ENCODE data around the gene OCA2. TPM values are rescaled to one million over a fixed set of nuclear protein-coding genes. Genes with fewer than 3 reads are reported as not detected.

Gene OCA2
- total RNA-seq, 4 donors from 2014 or later = 7.0 to 53.1 (median 20.4) TPM

GRCh38 chr15:28133281-28133680 lies 34.2 kb upstream of the OCA2 start:
- H3K27ac ChIP-seq = no peak overlapping the region
- no peak for DNase-seq (ENCODE audit: low spot score in 2 of 2)
- H3K4me3 ChIP-seq = no peak overlapping the region
- TF ChIP-seq EP300 (IDR thresholded peaks at IDR 0.05) (no peak), POLR2A (IDR thresholded peaks at IDR 0.05) (no peak), POLR2AphosphoS5 (IDR thresholded peaks at IDR 0.05) (no peak), CTCF (IDR thresholded peaks at IDR 0.05) (no peak)
- no peaks in the 10 kb centered on the region for H3K27me3 ChIP-seq
- no peaks in the 10 kb centered on the region for H3K9me3 ChIP-seq
- H3K36me3 ChIP-seq = peaks cover 40% of the 10 kb centered on the region
- no peaks in the 10 kb centered on the region for H3K4me1 ChIP-seq

DNA sequence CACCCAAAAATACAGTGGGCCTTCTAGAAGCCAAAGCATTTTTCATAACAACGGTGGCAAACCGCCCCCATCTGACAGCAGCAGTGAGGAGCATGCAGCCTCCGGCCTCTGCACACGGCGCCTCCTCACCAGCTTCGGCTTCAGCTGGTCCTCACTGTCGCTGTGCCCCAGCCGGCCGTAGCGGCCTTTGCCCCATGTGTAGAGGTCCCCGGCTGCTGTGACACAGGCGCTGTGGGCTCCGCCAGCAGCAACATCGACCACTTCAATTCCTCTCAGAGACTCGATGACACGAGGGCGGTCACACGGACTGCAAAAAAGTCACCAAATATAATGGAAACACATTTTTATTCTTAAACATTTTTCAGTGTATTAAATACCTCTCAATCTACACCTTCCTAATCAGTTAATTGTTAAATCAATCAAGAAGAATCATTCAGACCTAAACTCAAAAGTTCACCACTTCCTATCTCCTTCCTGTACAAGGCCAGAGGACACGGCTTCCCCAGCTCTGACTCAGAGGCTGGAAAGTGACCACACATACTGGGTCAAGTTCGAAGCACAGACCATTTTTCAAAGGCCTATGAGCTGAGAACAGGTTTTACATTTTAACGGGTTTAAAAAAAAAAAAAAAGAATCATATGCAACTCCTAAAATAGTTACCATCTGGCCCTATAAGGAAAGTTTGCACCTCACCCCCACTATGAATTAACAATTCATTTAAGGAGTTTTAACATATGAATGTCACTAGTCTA lies 33.6 kb upstream of the OCA2 start:
- Histone ChIP-seq H3K36me3 (peaks cover 40% of the 10 kb centered on the region), H3K9me3 (no peaks in the 10 kb centered on the region), H3K27me3 (no peaks in the 10 kb centered on the region), H3K4me1 (no peaks in the 10 kb centered on the region), H3K4me3 (no peak overlapping the region), H3K27ac (no peak overlapping the region)
- no peak for DNase-seq (ENCODE audit: low spot score in 2 of 2)
- TF ChIP-seq POLR2AphosphoS5 (IDR thresholded peaks at IDR 0.05) (no peak), CTCF (IDR thresholded peaks at IDR 0.05) (no peak), EP300 (IDR thresholded peaks at IDR 0.05) (no peak), POLR2A (IDR thresholded peaks at IDR 0.05) (no peak)
- WGBS = 90% methylated on average over 21 of the region's 21 CpGs

- no peak overlapping the region for H3K4me3 ChIP-seq
- no peak for DNase-seq (ENCODE audit: low spot score in 2 of 2)
- H3K27ac ChIP-seq = no peak overlapping the region
- H3K27me3 ChIP-seq = no peaks in the 10 kb centered on the region
- H3K36me3 ChIP-seq = peaks cover 42% of the 10 kb centered on the region
- no peaks in the 10 kb centered on the region for H3K9me3 ChIP-seq
- no peak for TF ChIP-seq POLR2A (IDR thresholded peaks at IDR 0.05)
- no peak for TF ChIP-seq EP300 (IDR thresholded peaks at IDR 0.05)
- no peak for TF ChIP-seq POLR2AphosphoS5 (IDR thresholded peaks at IDR 0.05)
- whole genome bisulfite sequencing = 88% methylated on average over 13 of the region's 13 CpGs
- no peaks in the 10 kb centered on the region for H3K4me1 ChIP-seq
These were observed 32.8 kb upstream of the OCA2 start for GRCh38 chr15:28131946-28132345.

- H3K4me3 ChIP-seq = no peak overlapping the region
- no peak for DNase-seq (ENCODE audit: low spot score in 2 of 2)
- H3K27me3 ChIP-seq = no peaks in the 10 kb centered on the region
- TF ChIP-seq CTCF (IDR thresholded peaks at IDR 0.05) = no peak
- TF ChIP-seq POLR2AphosphoS5 (IDR thresholded peaks at IDR 0.05) = no peak
- TF ChIP-seq POLR2A (IDR thresholded peaks at IDR 0.05) = no peak
- TF ChIP-seq EP300 (IDR thresholded peaks at IDR 0.05) = no peak
- H3K36me3 ChIP-seq = peaks cover 44% of the 10 kb centered on the region
- H3K9me3 ChIP-seq = no peaks in the 10 kb centered on the region
- H3K27ac ChIP-seq = no peak overlapping the region
- no peaks in the 10 kb centered on the region for H3K4me1 ChIP-seq
- WGBS = 100% methylated on average over 10 of the region's 13 CpGs
These were observed 32.3 kb upstream of the OCA2 start for GRCh38 chr15:28131400-28131799.

DNA sequence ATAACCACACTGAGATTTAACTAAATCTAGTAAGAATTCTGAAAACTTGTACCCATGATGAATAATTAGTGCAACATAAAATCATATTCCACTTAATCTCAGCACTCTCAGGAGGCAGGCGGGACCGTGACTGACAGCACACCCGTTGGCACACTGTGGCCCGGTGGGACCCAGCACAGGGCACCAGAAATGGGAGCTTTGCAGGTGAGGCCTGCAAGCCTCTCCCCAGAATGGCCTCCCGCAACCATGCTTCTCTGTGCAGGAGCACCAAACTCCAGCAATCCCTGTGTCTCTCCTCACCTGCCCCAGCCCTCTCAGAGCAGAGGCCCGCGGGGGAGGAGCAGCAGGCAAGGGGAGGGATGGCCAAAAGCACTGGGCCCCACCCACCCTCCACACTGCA lies 31.5 kb upstream of the OCA2 start:
- no peak overlapping the region for H3K27ac ChIP-seq
- H3K4me1 ChIP-seq = no peaks in the 10 kb centered on the region
- no peaks in the 10 kb centered on the region for H3K9me3 ChIP-seq
- H3K4me3 ChIP-seq = no peak overlapping the region
- no peak for TF ChIP-seq EP300 (IDR thresholded peaks at IDR 0.05)
- TF ChIP-seq CTCF (IDR thresholded peaks at IDR 0.05) = no peak
- no peak for TF ChIP-seq POLR2A (IDR thresholded peaks at IDR 0.05)
- no peak for TF ChIP-seq POLR2AphosphoS5 (IDR thresholded peaks at IDR 0.05)
- H3K27me3 ChIP-seq = no peaks in the 10 kb centered on the region
- DNase-seq (ENCODE audit: low spot score in 2 of 2) = no peak
- WGBS = 93% methylated on average over 7 of the region's 7 CpGs
- peaks cover 44% of the 10 kb centered on the region for H3K36me3 ChIP-seq
